Measurements from ENCODE around the gene THSD7A. TPM values are rescaled to one million over a fixed set of nuclear protein-coding genes. Genes with fewer than 3 reads are reported as not detected.

THSD7A gene
- total RNA-seq, 1 experiment from 2014 or later: not detected

DNA sequence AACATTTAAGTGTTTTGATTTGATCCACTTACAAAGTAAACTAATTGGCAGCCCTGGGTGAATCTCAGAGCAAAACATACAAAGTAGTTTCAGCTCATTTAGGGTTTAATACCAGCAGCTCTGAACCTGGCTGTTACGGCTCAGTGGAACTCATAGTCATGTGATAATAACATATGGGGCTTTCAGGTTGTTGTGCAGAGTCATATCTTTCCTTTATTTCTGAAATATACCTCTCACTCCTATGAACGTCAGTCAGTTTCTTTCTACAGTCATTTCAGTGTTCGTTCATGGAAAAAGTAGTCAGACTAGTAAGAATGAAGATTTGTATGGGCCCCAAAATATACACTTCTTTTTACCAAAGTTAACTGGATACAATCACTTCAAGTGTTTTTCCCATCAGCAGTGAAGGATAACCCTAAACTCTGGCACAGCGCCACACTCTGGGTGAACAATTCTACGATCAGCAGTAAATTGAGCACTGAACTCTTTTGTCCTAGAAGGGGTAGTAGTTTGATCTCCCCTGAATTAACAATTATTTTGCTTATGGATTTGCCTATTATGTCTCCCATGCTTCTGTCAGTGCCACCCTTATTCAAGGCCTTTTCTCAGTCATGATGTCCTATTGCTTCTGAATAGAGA is 218.6 kb downstream of the THSD7A start:
- TF ChIP-seq, protein P1, sequence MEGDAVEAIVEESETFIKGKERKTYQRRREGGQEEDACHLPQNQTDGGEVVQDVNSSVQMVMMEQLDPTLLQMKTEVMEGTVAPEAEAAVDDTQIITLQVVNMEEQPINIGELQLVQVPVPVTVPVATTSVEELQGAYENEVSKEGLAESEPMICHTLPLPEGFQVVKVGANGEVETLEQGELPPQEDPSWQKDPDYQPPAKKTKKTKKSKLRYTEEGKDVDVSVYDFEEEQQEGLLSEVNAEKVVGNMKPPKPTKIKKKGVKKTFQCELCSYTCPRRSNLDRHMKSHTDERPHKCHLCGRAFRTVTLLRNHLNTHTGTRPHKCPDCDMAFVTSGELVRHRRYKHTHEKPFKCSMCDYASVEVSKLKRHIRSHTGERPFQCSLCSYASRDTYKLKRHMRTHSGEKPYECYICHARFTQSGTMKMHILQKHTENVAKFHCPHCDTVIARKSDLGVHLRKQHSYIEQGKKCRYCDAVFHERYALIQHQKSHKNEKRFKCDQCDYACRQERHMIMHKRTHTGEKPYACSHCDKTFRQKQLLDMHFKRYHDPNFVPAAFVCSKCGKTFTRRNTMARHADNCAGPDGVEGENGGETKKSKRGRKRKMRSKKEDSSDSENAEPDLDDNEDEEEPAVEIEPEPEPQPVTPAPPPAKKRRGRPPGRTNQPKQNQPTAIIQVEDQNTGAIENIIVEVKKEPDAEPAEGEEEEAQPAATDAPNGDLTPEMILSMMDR (IDR thresholded peaks at IDR 0.05; ENCODE audit: unreplicated experiment): no peak
- POLR2A ChIA-PET: no interaction called here
- no TSS peak for BruUV-seq (replicated peaks)
- DNase-seq (ENCODE audit: unreplicated experiment): no peak
- no peak overlapping the region for H3K4me3 Mint-ChIP-seq (ENCODE audit: unreplicated experiment)
- no peaks in the 10 kb centered on the region for H3K27me3 Mint-ChIP-seq (ENCODE audit: insufficient read depth, unreplicated experiment)
- H3K9me3 Mint-ChIP-seq (ENCODE audit: unreplicated experiment): no peaks in the 10 kb centered on the region
- intact Hi-C loops (cut with micrococcal nuclease): no loop called here
- no peaks in the 10 kb centered on the region for H3K4me1 Mint-ChIP-seq (ENCODE audit: insufficient read depth, unreplicated experiment)
- CTCF ChIA-PET: no interaction called here
- H3K36me3 Mint-ChIP-seq (ENCODE audit: insufficient read depth, unreplicated experiment): no peaks in the 10 kb centered on the region
- no peak overlapping the region for H3K27ac Mint-ChIP-seq (ENCODE audit: low read depth, unreplicated experiment)

DNA sequence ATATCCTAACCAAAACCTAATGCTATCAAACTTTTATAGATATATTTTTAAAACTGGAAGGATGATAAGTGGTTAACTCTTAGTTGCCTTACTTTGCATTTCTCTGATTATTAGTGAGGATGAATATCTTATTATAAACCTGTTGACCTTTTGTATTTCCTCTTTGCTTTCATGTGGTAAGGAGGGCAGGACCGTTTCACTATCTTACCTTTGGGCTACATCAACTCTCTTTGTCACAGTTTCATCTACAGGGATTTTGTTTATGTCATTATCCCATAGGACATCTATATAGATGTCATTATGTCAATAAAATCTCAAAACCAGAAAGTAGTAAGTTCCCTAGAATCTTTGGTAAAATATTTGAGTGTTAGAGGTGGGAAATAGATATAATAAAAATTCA is 219.3 kb downstream of the THSD7A start:
- no TSS peak for BruUV-seq (replicated peaks)
- ChIA-PET CTCF (no interaction called here), POLR2A (no interaction called here)

DNA sequence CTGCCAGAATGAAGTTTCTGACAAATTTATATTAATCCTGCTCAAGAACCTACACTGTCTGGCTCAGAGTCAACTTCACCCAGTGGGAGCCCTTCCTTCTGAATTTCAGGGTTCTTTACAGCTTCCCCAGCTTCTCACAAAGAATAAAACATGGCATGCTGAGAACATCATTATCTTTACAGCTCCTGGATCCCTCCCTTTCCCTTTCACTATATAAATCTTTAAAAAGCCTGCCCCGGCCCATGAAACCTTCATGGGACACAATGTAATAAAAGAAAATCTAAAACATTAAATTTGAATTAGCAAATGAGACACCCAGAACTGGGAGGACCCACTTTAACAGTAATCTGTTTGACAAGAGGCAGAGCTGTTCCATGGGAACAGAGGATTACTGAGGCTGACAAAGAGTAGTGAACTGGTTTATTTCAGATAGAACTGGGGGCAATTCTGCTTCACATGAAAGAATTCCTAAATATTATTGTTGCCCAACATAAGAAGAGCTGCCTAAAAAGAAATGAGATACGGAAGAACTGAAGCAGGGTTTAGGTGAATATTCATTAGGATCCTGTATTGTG is 222.8 kb downstream of the THSD7A start:
- H3K36me3 Mint-ChIP-seq (ENCODE audit: insufficient read depth, unreplicated experiment): no peaks in the 10 kb centered on the region
- no peak for DNase-seq (ENCODE audit: unreplicated experiment)
- ChIA-PET POLR2A (interaction anchor here (0.7 kb wide), 1 partner anchor 9 kb away, joined by 3 read pairs; no protein-coding TSS in a partner anchor), CTCF (no interaction called here)
- H3K27me3 Mint-ChIP-seq (ENCODE audit: insufficient read depth, unreplicated experiment): no peaks in the 10 kb centered on the region
- intact Hi-C loops (cut with micrococcal nuclease): no loop called here
- TF ChIP-seq, protein P1 (IDR thresholded peaks at IDR 0.05; ENCODE audit: unreplicated experiment): no peak
- H3K4me1 Mint-ChIP-seq (ENCODE audit: insufficient read depth, unreplicated experiment): no peaks in the 10 kb centered on the region
- no peaks in the 10 kb centered on the region for H3K9me3 Mint-ChIP-seq (ENCODE audit: unreplicated experiment)
- no peak overlapping the region for H3K27ac Mint-ChIP-seq (ENCODE audit: low read depth, unreplicated experiment)
- no TSS peak for BruUV-seq (replicated peaks)
- no peak overlapping the region for H3K4me3 Mint-ChIP-seq (ENCODE audit: unreplicated experiment)

More for the DNA sequence above, 219.3 kb downstream of the THSD7A start:
- Mint-ChIP-seq H3K36me3 (ENCODE audit: insufficient read depth, unreplicated experiment) (no peaks in the 10 kb centered on the region), H3K27ac (ENCODE audit: low read depth, unreplicated experiment) (no peak overlapping the region), H3K27me3 (ENCODE audit: insufficient read depth, unreplicated experiment) (no peaks in the 10 kb centered on the region), H3K9me3 (ENCODE audit: unreplicated experiment) (no peaks in the 10 kb centered on the region), H3K4me1 (ENCODE audit: insufficient read depth, unreplicated experiment) (no peaks in the 10 kb centered on the region), H3K4me3 (ENCODE audit: unreplicated experiment) (no peak overlapping the region)
- intact Hi-C loops (cut with micrococcal nuclease): no loop called here
- DNase-seq (ENCODE audit: unreplicated experiment): no peak
- TF ChIP-seq, protein P1 (IDR thresholded peaks at IDR 0.05; ENCODE audit: unreplicated experiment): no peak

DNA sequence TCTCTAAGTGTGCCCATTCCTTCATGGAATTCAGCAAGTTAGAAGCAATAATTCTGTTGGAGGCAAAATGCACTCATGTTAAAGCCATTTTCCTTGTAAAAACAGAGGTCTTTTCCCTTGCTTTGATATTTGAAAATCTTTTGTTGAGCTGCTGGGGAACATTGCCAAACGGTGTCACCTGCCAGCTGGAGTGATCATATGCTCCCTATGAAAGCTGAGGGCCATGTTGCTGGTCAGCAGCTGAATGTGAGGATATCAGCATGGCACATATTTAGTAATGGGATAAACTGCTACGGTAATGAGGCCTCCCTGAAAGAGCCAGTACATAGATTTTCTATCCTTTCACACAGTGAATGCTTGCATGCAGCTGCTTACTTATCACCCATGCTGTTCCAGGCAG is 224.3 kb downstream of the THSD7A start:
- H3K4me1 Mint-ChIP-seq (ENCODE audit: insufficient read depth, unreplicated experiment): no peaks in the 10 kb centered on the region
- no peaks in the 10 kb centered on the region for H3K36me3 Mint-ChIP-seq (ENCODE audit: insufficient read depth, unreplicated experiment)
- DNase-seq (ENCODE audit: unreplicated experiment): no peak
- TF ChIP-seq, protein P1 (IDR thresholded peaks at IDR 0.05; ENCODE audit: unreplicated experiment): no peak
- H3K27ac Mint-ChIP-seq (ENCODE audit: low read depth, unreplicated experiment): no peak overlapping the region
- ChIA-PET POLR2A (interaction anchor here (1.0 kb wide), 1 partner anchor 8 kb away, joined by 3 read pairs; no protein-coding TSS in a partner anchor), CTCF (interaction anchor here (0.6 kb wide), 1 partner anchor 47 kb away, joined by 3 read pairs; no protein-coding TSS in a partner anchor)
- BruUV-seq (replicated peaks): no TSS peak
- H3K4me3 Mint-ChIP-seq (ENCODE audit: unreplicated experiment): no peak overlapping the region
- intact Hi-C loops (cut with micrococcal nuclease): no loop called here
- no peaks in the 10 kb centered on the region for H3K9me3 Mint-ChIP-seq (ENCODE audit: unreplicated experiment)
- H3K27me3 Mint-ChIP-seq (ENCODE audit: insufficient read depth, unreplicated experiment): no peaks in the 10 kb centered on the region

Data from MCF 10A (cell line).